HG02571 (cell line): Measurements from ENCODE around the gene FBXO3.
A peak's percentile ranks its signal among the peaks of the same experiment; 100 is the strongest.
"Not testable (repeated sequence)": the region's sequence is repeated elsewhere in the genome, so short reads cannot be mapped to it uniquely, and the experiment has no call there.

ENCODE experiments used
- ATAC-seq: cut with Tn5 transposase; IDR thresholded peaks from one replicate; pipeline ENCODE4 v1.9.1; 2021; ENCODE audit warnings: mild to moderate bottlenecking, moderate library complexity; ENCODE audit not compliant: unreplicated experiment

Gene FBXO3

GRCh38 chr11:33773987-33774735 is at the start of gene FBXO3:
TSS of gene FBXO3 (minus strand) at chr11:33774520. CDS start at chr11:33774497, 23 bp downstream.
- peak; percentile 73 for ATAC-seq

- ATAC-seq, result not testable (repeated sequence)
Observed at GRCh38 chr11:33822981-33823380, 48.7 kb upstream of the FBXO3 start.

GRCh38 chr11:33819278-33820035 is 45.1 kb upstream of the FBXO3 start:
- no peak for ATAC-seq

GRCh38 chr11:33808228-33808828 is 34.0 kb upstream of the FBXO3 start:
- peak; percentile 71 for ATAC-seq

- no peak for ATAC-seq
Observed at GRCh38 chr11:33804471-33804870, 30.2 kb upstream of the FBXO3 start.

- no peak for ATAC-seq
Observed at GRCh38 chr11:33802194-33802950, 28.1 kb upstream of the FBXO3 start.

- ATAC-seq, result no peak
Observed at GRCh38 chr11:33801821-33802193, 27.5 kb upstream of the FBXO3 start.

GRCh38 chr11:33797879-33798278 is 23.6 kb upstream of the FBXO3 start:
- ATAC-seq, result no peak

GRCh38 chr11:33790040-33790439 is 15.7 kb upstream of the FBXO3 start:
- ATAC-seq, result no peak

- not testable (repeated sequence) for ATAC-seq
Observed at GRCh38 chr11:33788095-33788494, 13.8 kb upstream of the FBXO3 start.

- no peak for ATAC-seq
Observed at GRCh38 chr11:33787076-33787475, 12.8 kb upstream of the FBXO3 start.

GRCh38 chr11:33785609-33786008 is 11.3 kb upstream of the FBXO3 start:
- no peak for ATAC-seq

GRCh38 chr11:33779849-33780528 is 5.7 kb upstream of the FBXO3 start:
- ATAC-seq, result no peak

- ATAC-seq, result no peak
Observed at GRCh38 chr11:33778675-33779074, 4.4 kb upstream of the FBXO3 start.

GRCh38 chr11:33777906-33778305 is 3.6 kb upstream of the FBXO3 start:
- ATAC-seq, result no peak

- ATAC-seq, result no peak
Observed at GRCh38 chr11:33775832-33776470, 1.6 kb upstream of the FBXO3 start.

GRCh38 chr11:33775467-33775807 is 1.1 kb upstream of the FBXO3 start:
- ATAC-seq, result no peak

- ATAC-seq, result no peak
Observed at GRCh38 chr11:33774736-33775466, 581 bp upstream of the FBXO3 start.

- peak; percentile 12 for ATAC-seq
Observed at GRCh38 chr11:33773404-33773986, 825 bp downstream of the FBXO3 start.
